Right lobe of liver (tissue), 4 donors: ENCODE results near the gene NECAB2.

ENCODE experiments used
- POLR2A ChIP-seq: fragments of 450-650 bp; IDR thresholded peaks from one replicate; pipeline ENCODE4 v1.6.1; 2017; ENCODE audit warnings: antibody characterized with exemption, mild to moderate bottlenecking
- TF ChIP-seq, protein P1 (sequence below), 4 donors: fragments of 200-600 bp in 3 of 4; fragments of 450-650 bp in 1 of 4; IDR thresholded peaks; one replicate each; pipeline versions ENCODE4 v1.5.1 to v1.8.0; 2016 to 2022; ENCODE audit warnings: antibody characterized with exemption in 4 of 4, mild to moderate bottlenecking in 2 of 4
- donor health status: DM: no; HTN: no; CAD: no.
- donor health status: DM: no; HTN: no; CAD: no.
- donor health status: DM: no; HTN: yes; CAD: no.

DNA sequence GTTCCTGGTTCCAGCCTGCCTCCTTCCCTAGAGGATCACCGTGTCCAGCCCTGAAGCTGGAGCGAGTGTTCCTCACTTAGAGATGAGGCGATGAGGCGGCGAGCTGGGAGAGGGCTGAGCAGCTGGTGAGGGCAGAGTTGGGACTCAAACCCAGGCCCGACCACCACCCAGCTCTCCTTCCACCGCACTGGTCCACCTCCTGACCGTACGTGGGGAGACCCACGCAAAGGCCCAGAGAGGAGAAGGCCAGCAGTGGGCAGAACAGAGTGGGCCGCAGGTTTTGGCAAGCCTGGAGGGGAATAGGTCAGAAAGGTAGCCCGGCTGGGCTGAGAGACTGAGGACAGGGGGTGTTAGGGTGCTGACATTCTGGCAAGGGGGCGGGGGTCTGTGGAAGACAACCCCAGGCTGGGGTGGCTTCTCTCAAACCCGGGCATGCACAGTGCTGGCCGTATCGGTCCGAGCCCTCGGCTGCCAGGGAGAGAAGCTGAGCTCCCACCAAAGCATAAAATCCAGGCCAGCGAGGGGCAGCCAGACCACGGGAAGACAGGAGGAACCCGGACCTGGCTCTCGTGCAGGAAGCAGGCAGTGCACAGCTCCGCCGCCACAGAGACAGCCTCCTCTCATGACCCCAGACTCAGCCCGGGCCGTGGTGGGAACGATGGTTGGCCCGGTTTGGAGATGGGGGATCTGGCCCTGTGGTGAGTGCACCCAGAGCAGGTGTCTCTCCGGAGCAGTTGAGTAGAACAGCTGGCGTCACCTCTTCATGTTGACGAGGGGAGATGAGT is 44.3 kb upstream of the NECAB2 start:
- TF ChIP-seq, protein P1, sequence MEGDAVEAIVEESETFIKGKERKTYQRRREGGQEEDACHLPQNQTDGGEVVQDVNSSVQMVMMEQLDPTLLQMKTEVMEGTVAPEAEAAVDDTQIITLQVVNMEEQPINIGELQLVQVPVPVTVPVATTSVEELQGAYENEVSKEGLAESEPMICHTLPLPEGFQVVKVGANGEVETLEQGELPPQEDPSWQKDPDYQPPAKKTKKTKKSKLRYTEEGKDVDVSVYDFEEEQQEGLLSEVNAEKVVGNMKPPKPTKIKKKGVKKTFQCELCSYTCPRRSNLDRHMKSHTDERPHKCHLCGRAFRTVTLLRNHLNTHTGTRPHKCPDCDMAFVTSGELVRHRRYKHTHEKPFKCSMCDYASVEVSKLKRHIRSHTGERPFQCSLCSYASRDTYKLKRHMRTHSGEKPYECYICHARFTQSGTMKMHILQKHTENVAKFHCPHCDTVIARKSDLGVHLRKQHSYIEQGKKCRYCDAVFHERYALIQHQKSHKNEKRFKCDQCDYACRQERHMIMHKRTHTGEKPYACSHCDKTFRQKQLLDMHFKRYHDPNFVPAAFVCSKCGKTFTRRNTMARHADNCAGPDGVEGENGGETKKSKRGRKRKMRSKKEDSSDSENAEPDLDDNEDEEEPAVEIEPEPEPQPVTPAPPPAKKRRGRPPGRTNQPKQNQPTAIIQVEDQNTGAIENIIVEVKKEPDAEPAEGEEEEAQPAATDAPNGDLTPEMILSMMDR (IDR thresholded peaks at IDR 0.05): no peak
- TF ChIP-seq POLR2A: no peak
